HL-60/S4 treated with phorbol 12-myristate 13-acetate at 8.2 ng/mL for 4 days and 3 days (cell line): ENCODE results near the gene RASGRF2.

ENCODE experiments used
- in situ Hi-C: fragments of 300-500 bp; cut with MboI; formaldehyde crosslinking; loops from 2 replicates; pipeline ENCODE4 v1.15.0; 2022; ENCODE audit warnings: low sequenced_read_pairs

The RASGRF2 gene

DNA sequence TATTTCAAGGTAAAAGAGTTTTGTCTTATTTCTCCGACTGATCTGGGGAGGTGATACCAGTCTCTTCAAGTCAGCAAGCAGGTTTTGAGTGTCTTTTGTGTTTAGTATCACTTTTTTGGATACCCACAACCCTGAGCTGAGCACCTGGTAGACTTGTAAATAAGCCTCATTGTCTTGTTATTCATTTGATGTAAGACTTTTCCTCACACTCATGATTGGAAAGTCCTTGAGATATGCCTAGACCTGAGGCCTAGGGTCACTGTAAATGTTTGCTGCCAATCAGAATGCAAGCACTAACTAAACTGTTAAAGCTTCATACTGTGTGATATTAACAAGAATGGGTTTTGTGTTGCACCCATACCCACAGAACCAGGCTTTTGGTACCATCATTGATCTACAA is 172.2 kb downstream of the RASGRF2 start:
- in situ Hi-C loops = no loop called here

DNA sequence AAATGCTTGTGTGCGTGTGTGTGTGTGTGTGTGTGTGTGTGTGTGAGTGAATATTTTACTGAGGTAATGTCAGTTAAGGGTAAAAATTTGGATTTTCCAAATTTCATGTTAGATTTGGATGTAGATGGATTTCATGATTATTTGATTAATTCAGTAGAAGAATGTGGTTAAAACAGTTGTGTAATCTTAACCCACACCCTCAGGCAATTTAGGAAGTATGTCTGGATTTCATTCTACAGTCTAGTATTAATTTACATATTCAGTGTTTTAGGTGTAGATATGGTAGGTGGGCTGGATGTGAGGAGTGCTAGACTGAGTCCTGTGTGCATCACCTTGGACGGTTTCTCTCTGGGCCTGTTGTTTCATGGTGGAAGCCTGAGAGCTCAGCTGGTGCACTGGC is 173.9 kb downstream of the RASGRF2 start:
- in situ Hi-C loops = no loop called here

DNA sequence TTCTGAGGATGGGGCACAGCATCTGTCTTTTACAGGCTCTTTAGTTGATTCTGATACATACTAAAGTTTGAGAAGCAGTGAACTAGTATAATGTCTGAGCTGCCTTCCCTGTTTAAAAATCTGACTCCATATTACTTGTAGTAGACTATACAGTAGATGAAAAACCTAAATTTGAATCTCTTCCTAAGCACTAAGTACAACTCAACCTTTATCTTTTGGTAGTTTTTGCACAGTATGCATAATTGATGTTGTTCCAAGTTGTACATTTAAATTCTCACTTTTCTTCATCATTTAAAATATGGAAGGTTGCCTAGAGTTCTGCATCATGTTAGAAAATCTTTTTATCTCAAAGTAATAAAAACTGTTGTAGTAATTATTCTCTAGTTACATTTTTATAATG is 174.4 kb downstream of the RASGRF2 start:
- in situ Hi-C loops = no loop called here

DNA sequence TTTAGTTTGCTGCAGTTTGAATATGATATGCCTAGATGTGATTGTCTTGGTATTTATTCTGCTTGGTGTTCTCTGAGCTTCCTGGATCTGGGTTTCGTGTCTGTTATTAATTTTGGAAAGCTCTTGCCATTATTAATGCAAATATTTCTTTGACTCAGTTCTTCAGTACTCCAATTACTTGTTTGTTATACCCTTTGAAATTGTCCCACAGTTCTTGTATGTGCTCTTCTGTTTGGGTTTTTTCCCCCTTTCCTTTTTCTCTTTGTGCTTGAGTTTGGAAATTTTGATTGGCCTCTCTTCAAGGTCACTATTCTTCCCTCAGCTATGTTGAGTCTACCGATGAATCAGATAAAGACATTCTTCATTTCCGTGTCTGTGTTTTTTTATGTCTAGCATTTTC is 176.4 kb downstream of the RASGRF2 start:
- in situ Hi-C loops = no loop called here

DNA sequence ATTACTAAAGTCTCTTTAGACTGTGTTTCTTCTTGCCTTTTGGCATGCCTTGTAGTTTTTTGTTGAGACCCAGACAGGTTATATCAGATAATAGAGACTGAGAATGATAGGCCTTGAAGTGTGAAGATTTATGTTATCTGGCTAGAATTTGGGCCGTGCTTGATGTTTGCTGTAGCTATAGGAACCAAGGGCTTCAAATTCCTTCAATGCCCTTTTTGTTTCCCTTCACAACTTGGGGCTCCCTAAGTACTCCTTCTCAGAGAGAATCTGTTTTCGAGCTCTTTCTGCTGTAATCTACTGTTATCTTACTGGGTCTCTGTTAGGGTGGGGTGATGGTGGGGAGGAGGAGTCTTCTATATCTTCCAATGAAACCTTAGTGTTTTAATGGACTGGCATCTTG is 177.7 kb downstream of the RASGRF2 start:
- in situ Hi-C loops = no loop called here

DNA sequence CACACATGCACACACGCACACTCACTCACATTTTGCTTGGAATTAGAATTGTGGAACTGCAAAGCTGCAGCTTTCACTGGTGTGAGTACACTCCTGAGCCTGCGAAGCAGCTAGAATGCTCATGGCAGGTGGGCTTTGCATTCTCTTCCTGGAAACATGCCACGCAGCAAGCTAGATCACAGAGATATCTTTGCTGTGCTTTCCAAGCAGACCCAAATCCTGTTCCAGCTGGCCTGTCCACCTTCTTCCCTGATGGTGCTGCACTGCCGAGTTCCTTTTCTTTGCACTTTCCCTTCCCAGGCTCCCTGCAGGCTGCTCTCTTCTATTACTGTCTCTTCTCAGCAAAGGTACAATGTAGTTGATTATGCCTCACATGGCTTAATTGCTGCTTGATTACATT is 180.3 kb downstream of the RASGRF2 start:
- in situ Hi-C loops = no loop called here

DNA sequence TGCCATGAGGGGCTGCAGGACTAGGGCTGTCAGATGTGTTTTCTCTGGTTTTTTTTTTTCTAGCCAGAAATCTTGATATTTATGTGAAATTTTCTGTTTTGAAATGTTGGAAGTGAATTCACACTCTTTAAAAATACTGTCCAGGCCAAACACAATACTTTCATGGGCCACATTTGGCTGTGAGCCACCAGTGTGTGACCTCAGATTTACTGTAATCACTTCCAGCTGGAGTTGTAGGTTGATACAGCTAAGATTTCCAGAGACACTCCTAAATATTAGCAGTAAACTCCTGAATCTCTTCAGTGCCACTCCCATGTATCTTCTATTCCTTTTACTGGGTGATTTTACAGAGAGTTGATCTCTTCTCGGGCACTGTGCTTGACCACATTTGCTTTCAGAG is 180.8 kb downstream of the RASGRF2 start:
- in situ Hi-C loops = no loop called here

DNA sequence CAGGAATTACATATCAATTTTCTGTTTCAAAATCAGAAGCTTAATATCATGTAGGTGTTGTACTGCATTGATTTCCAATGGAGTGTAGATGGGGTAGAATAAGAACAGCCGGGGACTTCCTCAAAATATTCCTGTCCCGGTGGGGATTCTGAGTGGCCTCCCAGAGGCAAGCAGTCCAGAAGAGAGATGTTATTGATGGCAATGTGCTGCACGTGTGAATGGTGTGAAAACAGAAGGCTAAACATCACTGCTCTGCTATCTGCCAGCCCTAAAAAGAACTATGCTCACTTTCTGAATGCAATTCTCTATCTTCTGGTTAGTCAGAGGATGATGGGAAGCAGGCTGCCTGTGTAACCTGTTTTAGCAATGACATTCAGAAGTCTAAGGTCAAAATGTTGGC is 181.9 kb downstream of the RASGRF2 start:
- in situ Hi-C loops = no loop called here

DNA sequence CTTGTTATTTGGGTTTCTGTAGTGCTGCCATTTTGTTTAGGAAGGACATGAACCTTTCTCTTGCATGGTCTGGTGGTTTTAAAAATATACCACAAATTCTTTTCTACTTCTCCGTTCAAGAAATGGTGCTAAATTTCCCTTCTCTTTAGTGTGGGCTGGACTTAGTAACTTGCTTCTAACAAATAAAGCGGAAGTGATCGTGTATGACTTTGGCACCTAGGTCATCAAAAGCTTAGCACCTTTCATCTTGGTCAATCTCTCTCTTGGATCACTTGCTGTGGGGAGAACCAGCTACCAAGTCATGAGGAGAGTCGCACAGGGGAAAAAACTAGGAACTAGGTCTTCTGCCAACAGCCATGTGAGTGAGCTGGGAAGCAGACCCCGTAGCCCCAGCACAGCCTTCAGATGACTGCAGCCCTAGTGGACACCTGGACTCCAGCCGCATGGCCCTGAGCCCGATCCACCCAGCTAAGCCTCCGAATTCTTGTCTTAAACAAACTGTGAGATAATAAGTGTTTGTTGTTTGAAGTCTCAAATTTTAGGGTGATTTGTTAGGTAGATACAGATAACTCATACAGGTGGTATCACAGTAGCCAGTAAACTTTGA is 185.3 kb downstream of the RASGRF2 start:
- in situ Hi-C loops = no loop called here

DNA sequence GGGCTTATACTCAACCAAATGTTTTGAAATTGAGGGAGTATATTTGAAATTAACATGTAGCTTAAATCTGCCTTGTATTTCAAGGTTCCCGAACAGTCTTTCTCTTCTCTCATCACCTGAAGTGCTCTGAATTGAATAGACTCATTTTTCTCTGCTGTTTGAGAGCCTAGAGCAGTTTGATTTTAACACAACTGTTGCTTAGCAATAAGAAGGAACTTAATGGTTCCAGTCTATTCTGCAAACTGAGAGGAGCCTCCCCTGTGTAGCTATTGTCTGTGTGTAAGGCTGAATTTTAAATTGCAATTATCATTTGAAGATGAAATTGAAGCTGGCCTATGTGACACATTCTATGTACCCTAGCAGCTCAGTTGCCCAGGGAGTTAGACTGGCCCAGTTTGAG is 185.9 kb downstream of the RASGRF2 start:
- in situ Hi-C loops = no loop called here

DNA sequence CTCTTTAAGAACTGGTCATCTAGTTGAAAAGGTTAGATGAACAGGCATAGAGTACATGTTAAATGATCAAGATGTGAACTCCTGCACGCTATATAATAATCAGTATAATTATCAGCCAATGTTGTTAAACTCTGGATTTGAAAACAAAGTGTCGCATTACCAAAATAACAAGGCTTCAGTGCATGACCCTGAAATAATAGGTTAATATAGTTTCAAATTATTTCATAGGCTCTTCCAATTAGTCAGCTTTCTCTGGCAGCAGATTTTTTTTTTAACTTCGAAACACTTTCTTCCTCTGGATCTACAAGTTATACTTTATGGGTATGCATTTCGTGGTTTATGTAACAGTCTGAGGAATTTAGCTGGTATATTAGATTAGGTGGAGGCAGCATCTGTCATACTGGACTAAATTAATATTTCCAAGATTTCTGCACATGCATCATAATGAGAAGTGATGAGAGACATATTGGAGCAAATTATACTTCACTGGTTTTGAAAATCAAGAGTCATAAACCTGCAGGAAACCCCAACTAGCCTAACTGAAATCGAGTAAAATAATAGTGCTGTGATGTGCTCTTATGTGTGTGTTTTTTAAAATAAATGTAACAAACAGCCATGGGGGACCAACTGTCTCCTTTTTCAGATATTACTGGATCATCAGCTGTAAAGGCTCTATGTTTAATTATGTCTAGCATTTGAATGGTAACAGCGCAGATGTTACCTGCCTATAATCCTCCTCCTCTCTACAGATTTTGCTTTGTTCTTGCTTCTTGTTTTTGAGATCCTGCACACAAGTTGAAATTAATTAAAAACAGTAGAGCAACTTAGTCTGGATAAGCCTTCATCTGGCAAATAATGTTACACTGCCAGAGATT is 187.1 kb downstream of the RASGRF2 start:
- in situ Hi-C loops = no loop called here

DNA sequence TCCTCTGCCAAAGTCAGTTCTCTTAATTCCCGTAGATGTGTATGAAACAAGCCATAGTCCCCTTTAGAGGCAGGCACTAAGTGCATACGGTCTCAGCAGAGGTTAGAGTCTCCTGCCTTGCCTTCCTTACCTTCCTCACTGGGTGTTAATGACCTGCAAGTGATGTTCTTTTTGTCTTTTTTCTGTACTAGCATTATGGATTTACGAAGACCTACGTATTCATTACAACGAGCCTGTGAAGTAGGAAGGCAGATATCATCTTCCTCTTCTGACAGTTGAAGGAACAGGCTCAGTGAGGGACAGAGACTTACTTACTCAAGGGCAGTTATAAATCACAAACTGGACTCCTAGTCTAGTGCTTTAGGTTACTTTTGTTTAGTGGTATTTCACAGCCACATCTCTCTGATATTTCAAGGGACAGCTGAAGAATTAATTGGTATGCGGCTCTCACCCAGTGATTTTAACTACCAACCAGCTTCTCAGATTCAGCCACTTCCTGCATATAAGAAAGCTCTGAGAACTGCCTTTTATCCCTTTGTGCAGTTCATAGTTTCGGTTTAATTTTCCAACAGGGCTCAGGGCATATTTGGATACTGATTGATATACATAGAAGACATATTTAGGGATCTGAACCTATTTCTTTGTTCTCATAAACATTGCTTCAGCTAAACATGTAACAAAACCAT is 187.9 kb downstream of the RASGRF2 start:
- in situ Hi-C loops = no loop called here

DNA sequence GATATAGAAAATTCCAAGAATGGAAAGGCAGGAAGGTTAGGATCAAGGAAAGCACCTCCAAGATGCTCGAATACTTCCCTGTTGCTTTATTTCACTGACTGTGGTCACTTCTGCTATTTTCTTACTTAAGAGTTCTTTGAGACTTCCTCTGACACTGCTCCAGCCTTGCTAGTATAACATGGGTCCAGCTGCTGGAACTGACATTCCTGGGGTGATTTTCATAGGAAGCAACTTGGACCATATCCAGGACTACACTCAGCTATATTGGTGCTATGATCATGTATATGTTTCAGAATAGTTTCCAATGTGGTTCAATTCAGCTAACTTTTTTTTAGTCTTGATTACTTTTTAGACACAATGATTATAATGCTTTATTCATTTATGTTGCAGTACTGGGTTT is 191.4 kb downstream of the RASGRF2 start:
- in situ Hi-C loops = no loop called here

DNA sequence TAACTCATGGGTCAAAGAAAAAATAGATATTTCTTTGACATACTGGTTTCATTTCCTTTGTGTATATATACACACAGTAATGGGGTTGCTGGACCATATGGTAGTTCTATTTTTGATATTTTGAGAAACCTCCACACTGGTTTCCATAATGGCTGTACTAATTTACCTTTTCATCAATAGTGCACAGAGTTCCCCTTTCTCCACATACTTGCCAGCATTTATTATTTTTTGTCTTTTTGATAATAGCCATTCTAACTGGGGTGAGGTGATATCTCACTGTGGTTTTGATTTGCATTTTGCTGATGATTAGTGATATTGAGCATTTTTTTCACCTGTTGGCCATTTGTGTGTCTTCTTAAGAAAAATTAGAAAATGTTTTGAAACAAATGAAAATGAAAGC is 194.6 kb downstream of the RASGRF2 start:
- in situ Hi-C loops = no loop called here

DNA sequence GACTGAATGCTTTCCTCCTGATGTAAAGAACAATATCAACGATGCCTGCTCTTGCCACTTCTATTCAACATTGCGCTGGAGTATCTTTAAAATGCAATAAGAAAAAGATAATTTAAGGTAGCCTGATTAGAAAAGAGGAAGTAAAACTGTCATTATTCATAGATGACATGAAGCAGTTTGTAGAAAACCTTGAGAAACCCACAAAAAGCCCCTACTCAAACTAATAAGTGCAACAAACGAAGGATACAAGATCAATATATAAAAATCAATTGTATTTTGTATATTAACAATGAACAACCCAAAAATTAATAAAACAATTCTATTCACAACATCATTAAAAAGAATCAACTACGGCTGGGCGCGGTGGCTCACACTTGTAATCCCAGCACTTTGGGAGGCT is 196.6 kb downstream of the RASGRF2 start:
- in situ Hi-C loops = no loop called here

DNA sequence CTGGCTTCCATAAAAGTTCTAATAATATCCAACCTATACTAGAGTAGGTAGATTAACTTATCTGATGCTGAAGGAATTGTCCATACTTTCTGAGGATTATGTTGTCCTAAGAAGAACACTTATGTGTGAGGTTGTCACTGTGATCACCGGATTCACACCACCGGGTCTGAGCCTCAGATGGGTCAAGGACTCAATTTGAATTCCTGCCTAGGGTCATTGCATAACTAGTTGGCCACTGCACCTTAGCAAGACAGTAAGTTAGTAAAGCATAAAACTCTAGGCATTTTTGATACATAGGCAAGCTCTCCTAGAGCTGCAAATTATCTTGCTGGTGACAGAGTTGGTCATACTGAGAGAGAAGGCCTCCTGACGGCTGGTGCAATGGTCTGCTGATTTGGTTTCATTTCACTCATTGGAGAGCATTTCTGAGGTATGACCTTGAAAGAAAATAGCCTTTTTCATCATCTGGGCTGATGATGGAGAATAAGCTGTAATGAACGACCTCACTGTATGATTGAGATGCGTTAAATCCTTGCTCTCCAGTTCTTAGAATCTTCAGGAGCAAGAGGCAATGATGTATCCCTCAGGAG is 200.9 kb downstream of the RASGRF2 start:
- in situ Hi-C loops = no loop called here

DNA sequence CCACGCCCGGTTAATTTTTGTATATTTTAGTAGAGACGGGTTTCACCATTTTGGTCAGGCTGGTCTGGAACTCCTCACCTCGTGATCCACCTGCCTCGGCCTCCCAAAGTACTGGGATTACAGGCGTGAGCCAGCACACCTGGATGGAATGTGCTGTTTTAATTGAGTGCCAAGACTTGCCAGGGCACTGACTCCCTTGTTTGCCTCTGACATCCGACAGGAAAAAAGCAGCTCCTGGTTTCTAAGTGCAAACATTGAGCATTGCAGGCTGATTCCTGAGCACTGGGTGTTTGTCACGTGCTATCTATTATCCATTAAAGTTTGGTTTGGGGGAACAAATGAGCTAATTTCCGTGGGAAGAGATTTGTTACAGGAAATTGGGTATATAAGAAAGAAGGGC is 202.3 kb downstream of the RASGRF2 start:
- in situ Hi-C loops = no loop called here

DNA sequence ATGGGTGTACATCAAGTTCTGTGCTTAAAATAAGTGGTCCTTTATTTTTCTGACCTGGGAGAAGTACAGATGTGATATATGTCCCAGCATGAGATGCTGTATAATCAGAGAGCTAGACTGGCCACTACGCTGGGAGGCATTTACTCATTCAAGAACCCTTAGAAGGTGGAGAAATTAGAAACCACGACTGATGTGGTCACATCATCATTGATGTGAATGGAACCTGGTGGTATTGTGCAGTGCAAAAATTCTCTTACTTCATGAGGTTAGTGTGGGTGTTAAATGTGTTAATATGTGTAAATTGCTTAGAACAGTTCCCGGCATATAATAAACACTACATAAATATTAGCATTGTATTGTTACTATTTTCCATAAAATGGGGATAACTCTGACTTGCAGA is 203.5 kb downstream of the RASGRF2 start:
- in situ Hi-C loops = no loop called here

DNA sequence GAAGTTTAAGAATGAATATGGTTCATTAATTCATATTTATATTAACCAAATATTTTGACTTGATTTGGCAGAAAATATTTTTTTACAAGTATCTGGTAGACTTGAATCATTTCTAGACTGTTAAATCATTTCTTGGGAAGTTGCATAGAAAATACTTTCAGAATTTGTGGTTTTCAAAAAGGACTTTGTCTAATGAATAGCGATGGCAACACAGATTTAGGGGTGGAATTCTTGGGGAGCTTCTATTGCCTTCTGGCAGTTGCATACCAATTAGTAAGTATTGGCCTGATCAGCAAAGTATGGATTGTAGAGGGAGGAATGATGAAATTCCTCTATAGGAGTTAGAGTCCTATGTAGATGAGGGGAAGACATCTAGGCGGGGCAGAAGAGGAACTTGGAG is 204.3 kb downstream of the RASGRF2 start:
- in situ Hi-C loops = no loop called here

DNA sequence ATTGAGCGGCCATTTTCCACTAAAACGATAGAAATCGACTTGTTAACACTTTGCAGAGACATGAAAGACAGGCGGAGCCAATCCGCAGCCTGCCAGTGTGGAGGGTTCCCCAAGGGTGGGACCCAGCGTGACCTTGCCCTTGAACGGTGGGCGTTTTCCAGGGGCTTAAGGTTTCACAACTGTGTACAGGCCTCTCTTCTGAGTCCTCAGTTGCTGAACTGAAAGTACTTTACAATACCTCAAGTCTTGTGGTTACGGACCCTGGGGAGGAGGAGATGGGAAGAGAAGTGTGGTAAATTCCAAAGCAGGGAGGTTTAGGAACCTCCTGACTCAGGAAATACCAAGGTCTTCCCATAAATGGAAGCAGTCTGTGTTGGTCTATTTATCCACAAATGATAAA is 204.8 kb downstream of the RASGRF2 start:
- in situ Hi-C loops = no loop called here

DNA sequence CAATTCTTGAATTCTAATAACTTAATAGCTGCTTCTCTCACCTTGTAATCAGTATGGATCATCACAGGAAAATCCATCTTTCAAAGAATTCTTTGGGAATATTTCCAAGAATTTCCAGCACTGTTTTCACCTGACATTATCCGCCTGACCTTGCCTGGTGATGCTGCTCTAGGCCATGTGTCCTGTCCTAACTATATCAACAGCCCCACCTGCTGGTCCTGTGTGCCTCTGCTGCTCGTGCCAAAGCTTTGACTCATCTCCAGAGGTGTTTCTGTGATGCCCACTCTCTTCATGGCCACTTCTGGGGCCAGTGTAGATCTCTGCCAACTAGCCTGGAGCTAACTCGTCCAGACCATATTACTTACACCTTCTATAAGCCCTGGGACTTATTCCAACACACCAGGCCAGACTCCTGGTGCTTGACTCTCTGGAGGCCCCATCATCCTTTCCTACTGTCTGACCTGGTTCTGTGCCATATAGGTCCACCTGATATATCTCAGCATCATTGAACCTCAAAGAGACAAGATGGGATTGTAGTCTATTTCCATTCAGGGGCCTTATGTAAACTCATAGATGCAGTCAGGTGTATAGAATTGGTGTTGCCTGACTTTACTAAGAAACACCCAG is 205.4 kb downstream of the RASGRF2 start:
- in situ Hi-C loops = no loop called here
